Measurements from ENCODE around the gene MRPL12. TPM values are rescaled to one million over a fixed set of nuclear protein-coding genes. Genes with fewer than 3 reads are reported as not detected.

The MRPL12 gene
- polyA plus RNA-seq, 3 donors, result 21.2 to 57.0 (median 38.3) TPM

- no peak for TF ChIP-seq CTCF (IDR thresholded peaks at IDR 0.05)
- H3K4me3 Mint-ChIP-seq, result no peak overlapping the region
- Histone ChIP-seq H3K27me3 (ENCODE audit: control insufficient read depth in 2 of 2, insufficient read depth in 2 of 2, low read length in 2 of 2) (no peaks in the 10 kb centered on the region), H4K20me1 (ENCODE audit: insufficient read depth, low read length) (peaks cover 28% of the 10 kb centered on the region), H3K4me2 (replicated peaks; ENCODE audit: extremely low read depth, low read length, poor library complexity, severe bottlenecking) (no peak overlapping the region), H3K9ac (ENCODE audit: insufficient read depth, low read length, poor library complexity, severe bottlenecking) (no peak overlapping the region), H3K4me3 (replicated peaks in 1 of 3; ENCODE audit: low read depth in 2 of 3, low read length in 3 of 3) (no peak overlapping the region), H3K79me2 (ENCODE audit: insufficient read depth, low read length) (peaks cover 52% of the 10 kb centered on the region), H3K4me1 (ENCODE audit: control insufficient read depth in 1 of 2, insufficient read depth in 2 of 2, low read length in 2 of 2) (peaks cover 22 to 25% of the 10 kb centered on the region in 2 donors), H3K27ac (ENCODE audit: low read depth in 1 of 2, low read length in 2 of 2) (no peak overlapping the region), H3K9me3 (replicated peaks in 1 of 2; ENCODE audit: control insufficient read depth in 1 of 2, insufficient read depth in 1 of 2, low read length in 2 of 2) (no peaks in the 10 kb centered on the region), H3K36me3 (replicated peaks in 1 of 2; ENCODE audit: control insufficient read depth in 1 of 2, insufficient read depth in 2 of 2, low read length in 2 of 2) (peaks cover 22 to 24% of the 10 kb centered on the region in 2 donors), H2AFZ (ENCODE audit: insufficient read depth, low read depth, low read length, poor library complexity, severe bottlenecking) (no peak overlapping the region)
- H3K27ac Mint-ChIP-seq, result no peak overlapping the region
- peaks cover 25% of the 10 kb centered on the region for H3K4me1 Mint-ChIP-seq
- H3K9me3 Mint-ChIP-seq, result peaks cover 0 to under 1% (median 0%) of the 10 kb centered on the region in 7 donors
- intact Hi-C loops (cut with micrococcal nuclease), result loop anchor here in 1 of 2 donors (2.0 kb wide), 1 partner anchor 21 kb away; the partner anchor contains the start of gene MRPL12
- H3K36me3 Mint-ChIP-seq, result peaks cover 15 to 30% of the 10 kb centered on the region in 2 donors
- no peak for DNase-seq
- WGBS (ENCODE audit: insufficient coverage), result 98% methylated on average over 15 of the region's 17 CpGs
- peaks cover 0 to 1% (median 0%) of the 10 kb centered on the region in 3 donors for H3K27me3 Mint-ChIP-seq (ENCODE audit: low read depth in 3 of 3)
These were observed 21.5 kb upstream of the MRPL12 start for GRCh38 chr17:81681672-81682071.

DNA sequence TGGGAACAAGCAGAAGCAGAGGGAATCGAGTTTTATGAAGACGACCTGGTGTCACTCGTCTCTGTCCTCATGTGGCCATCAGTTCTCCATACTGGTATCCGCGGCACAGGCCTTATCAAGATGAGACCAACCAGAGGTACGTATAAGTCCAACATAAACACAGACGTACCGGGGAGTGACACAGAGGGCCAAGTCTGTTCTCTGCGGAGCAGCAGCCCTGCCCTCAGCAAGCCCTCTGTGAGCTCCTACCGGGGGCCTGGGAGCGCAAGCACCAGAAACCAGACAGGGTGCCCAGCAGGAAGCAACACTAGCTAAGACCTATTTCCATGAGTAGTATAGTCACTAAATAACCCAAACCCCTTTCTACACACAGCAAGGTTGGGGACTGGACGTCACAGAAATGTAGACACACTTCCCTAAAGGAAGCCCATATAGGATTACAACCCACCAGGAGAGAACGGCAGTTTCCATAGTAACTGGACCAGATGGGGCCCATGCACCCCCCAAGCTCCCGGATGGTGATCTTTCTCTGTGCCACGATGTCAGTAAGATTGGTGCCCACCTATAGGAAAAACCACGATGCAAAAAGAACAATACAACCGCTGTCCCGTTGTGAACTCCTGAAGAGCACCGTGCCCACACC is 20.5 kb upstream of the MRPL12 start:
- Histone ChIP-seq H3K27me3 (ENCODE audit: control insufficient read depth in 2 of 2, insufficient read depth in 2 of 2, low read length in 2 of 2) (no peaks in the 10 kb centered on the region), H3K4me2 (replicated peaks; ENCODE audit: extremely low read depth, low read length, poor library complexity, severe bottlenecking) (peak overlapping the region; percentile 93), H3K4me3 (replicated peaks in 1 of 3; ENCODE audit: low read depth in 2 of 3, low read length in 3 of 3) (peak overlapping the region; percentile 84 to 99 (median 97)), H3K79me2 (ENCODE audit: insufficient read depth, low read length) (peaks cover 62% of the 10 kb centered on the region), H3K36me3 (replicated peaks in 1 of 2; ENCODE audit: control insufficient read depth in 1 of 2, insufficient read depth in 2 of 2, low read length in 2 of 2) (peaks cover 32 to 34% of the 10 kb centered on the region in 2 donors), H2AFZ (ENCODE audit: insufficient read depth, low read depth, low read length, poor library complexity, severe bottlenecking) (peak overlapping the region; percentile 93), H4K20me1 (ENCODE audit: insufficient read depth, low read length) (peaks cover 38% of the 10 kb centered on the region), H3K4me1 (ENCODE audit: control insufficient read depth in 1 of 2, insufficient read depth in 2 of 2, low read length in 2 of 2) (peaks cover 22 to 25% of the 10 kb centered on the region in 2 donors), H3K9ac (ENCODE audit: insufficient read depth, low read length, poor library complexity, severe bottlenecking) (peak overlapping the region; percentile 98), H3K9me3 (replicated peaks in 1 of 2; ENCODE audit: control insufficient read depth in 1 of 2, insufficient read depth in 1 of 2, low read length in 2 of 2) (no peaks in the 10 kb centered on the region), H3K27ac (ENCODE audit: low read depth in 1 of 2, low read length in 2 of 2) (peak overlapping the region in 1 of 2 donors; percentile 94)
- 56% methylated on average over 18 of the region's 19 CpGs for WGBS (ENCODE audit: insufficient coverage)
- Mint-ChIP-seq H3K9me3 (no peaks in the 10 kb centered on the region), H3K4me1 (peaks cover 25% of the 10 kb centered on the region), H3K4me3 (peak overlapping the region; percentile 84 to 91), H3K27ac (peak overlapping the region in 6 of 7 donors; percentile 2 to 90 (median 73)), H3K36me3 (peaks cover 25 to 40% of the 10 kb centered on the region in 2 donors), H3K27me3 (ENCODE audit: low read depth in 3 of 3) (peaks cover 0 to 1% (median 0%) of the 10 kb centered on the region in 3 donors)
- no peak for DNase-seq
- no peak for TF ChIP-seq CTCF (IDR thresholded peaks at IDR 0.05)
- intact Hi-C loops (cut with micrococcal nuclease), result loop anchor here (1.0 to 2.0 kb wide), 3 partner anchors 15 to 20 kb away; partner anchors contain the start of genes CCDC137 (in 1 of the 2), MRPL12 (in 1 of the 2) and OXLD1 (in 1 of the 2)

Measured in CD14-positive monocyte (primary cell).